NCI-H510A (cell line): ENCODE results near the gene SGCE.

Experiments
- DNase-seq: peaks from one replicate; lab custom pipeline; 2025; lab: John Stamatoyannopoulos, UW

The SGCE gene

GRCh38 chr7:94623820-94624219, 32.1 kb downstream of the SGCE start:
- no peak for DNase-seq

GRCh38 chr7:94621120-94621519, 34.8 kb downstream of the SGCE start:
- no peak for DNase-seq

GRCh38 chr7:94620703-94621118, 35.2 kb downstream of the SGCE start:
- no peak for DNase-seq

GRCh38 chr7:94618126-94618525, 37.8 kb downstream of the SGCE start:
- DNase-seq, result no peak

- no peak for DNase-seq
Measured at GRCh38 chr7:94616855-94617254, 39.1 kb downstream of the SGCE start.

GRCh38 chr7:94615666-94616065, 40.3 kb downstream of the SGCE start:
- DNase-seq, result no peak

- no peak for DNase-seq
Measured at GRCh38 chr7:94612661-94613060, 43.3 kb downstream of the SGCE start.

GRCh38 chr7:94612253-94612652, 43.7 kb downstream of the SGCE start:
- no peak for DNase-seq

- DNase-seq, result no peak
Measured at GRCh38 chr7:94609561-94609960, 46.4 kb downstream of the SGCE start.

- no peak for DNase-seq
Measured at GRCh38 chr7:94605031-94605430, 50.9 kb downstream of the SGCE start.

- no peak for DNase-seq
Measured at GRCh38 chr7:94602181-94602580, 53.8 kb downstream of the SGCE start.

- no peak for DNase-seq
Measured at GRCh38 chr7:94600267-94600666, 55.7 kb downstream of the SGCE start.

GRCh38 chr7:94595717-94596116, 60.2 kb downstream of the SGCE start:
- DNase-seq, result no peak

- DNase-seq, result no peak
Measured at GRCh38 chr7:94594882-94595281, 61.1 kb downstream of the SGCE start.

- DNase-seq, result no peak
Measured at GRCh38 chr7:94591176-94591575, 64.8 kb downstream of the SGCE start.

GRCh38 chr7:94590526-94591162, 65.3 kb downstream of the SGCE start:
- no peak for DNase-seq

- DNase-seq, result no peak
Measured at GRCh38 chr7:94588075-94588474, 67.9 kb downstream of the SGCE start.

- DNase-seq, result no peak
Measured at GRCh38 chr7:94584113-94584512, 71.8 kb downstream of the SGCE start.

- no peak for DNase-seq
Measured at GRCh38 chr7:94580601-94581000, 75.3 kb downstream of the SGCE start.

- DNase-seq, result no peak
Measured at GRCh38 chr7:94579470-94579869, 76.5 kb downstream of the SGCE start.

GRCh38 chr7:94578614-94579013, 77.3 kb downstream of the SGCE start:
- no peak for DNase-seq

GRCh38 chr7:94577357-94577756, 78.6 kb downstream of the SGCE start:
- no peak for DNase-seq

GRCh38 chr7:94576316-94576715, 79.6 kb downstream of the SGCE start:
- DNase-seq, result no peak

- no peak for DNase-seq
Measured at GRCh38 chr7:94575646-94576045, 80.3 kb downstream of the SGCE start.

GRCh38 chr7:94571816-94572215, 84.1 kb downstream of the SGCE start:
- DNase-seq, result no peak
